Activated CD8-positive, alpha-beta T cell treated with anti-CD3 and anti-CD28 coated beads for 36 hours (primary cell): ENCODE results near the gene MAPKAPK2. TPM values are rescaled to one million over a fixed set of nuclear protein-coding genes. Genes with fewer than 3 reads are reported as not detected.

Experiments used
- ATAC-seq: fragments of 200-7000 bp; cut with Tn5 transposase; one replicate; pipeline ENCODE4 v1.10.0; 2021; ENCODE audit warnings: mild to moderate bottlenecking, moderate library complexity
- CTCF ChIA-PET: fragments of 350-600 bp; sonication (Branson Sonifier 250); formaldehyde crosslinking; loops from one replicate; lab custom pipeline; 2021; ENCODE audit warnings: antibody characterized with exemption; lab: Charles Lee
- POLR2A ChIA-PET: fragments of 350-600 bp; sonication (Branson Sonifier 250); formaldehyde crosslinking; loops from one replicate; lab custom pipeline; 2021; ENCODE audit warnings: antibody characterized with exemption; lab: Charles Lee
- DNase-seq: peaks from one replicate; pipeline ENCODE4 v3.0.0-alpha.2; 2020
- H3K27ac Mint-ChIP-seq: one replicate; pipeline ENCODE4 v1.8.0; 2021; ENCODE audit warnings: mild to moderate bottlenecking, mixed read lengths
- H3K27me3 Mint-ChIP-seq: one replicate; pipeline ENCODE4 v1.8.0; 2021; ENCODE audit warnings: mixed read lengths
- H3K36me3 Mint-ChIP-seq: one replicate; pipeline ENCODE4 v1.8.0; 2021; ENCODE audit warnings: low read depth, mixed read lengths
- H3K4me1 Mint-ChIP-seq: one replicate; pipeline ENCODE4 v1.8.0; 2021; ENCODE audit warnings: low read depth, mixed read lengths
- H3K4me3 Mint-ChIP-seq: one replicate; pipeline ENCODE4 v1.8.0; 2021; ENCODE audit warnings: mild to moderate bottlenecking, moderate library complexity, mixed read lengths
- H3K9me3 Mint-ChIP-seq: one replicate; pipeline ENCODE4 v1.8.0; 2021; ENCODE audit warnings: mixed read lengths
- CTCF ChIP-seq: fragments of 200-600 bp; IDR thresholded peaks from one replicate; pipeline ENCODE4 v1.8.0; 2022; ENCODE audit warnings: antibody characterized with exemption, mild to moderate bottlenecking
- intact Hi-C: fragments of 100-400 bp; cut with micrococcal nuclease; formaldehyde crosslinking; loops from one replicate; pipeline ENCODE4 v1.10.0; 2022
- total RNA-seq, 2 experiments: library from RNA; stranded (reverse); gene quantifications; one replicate each; pipeline ENCODE4 v1.2.3, GENCODE V29; 2021

Gene MAPKAPK2
- total RNA-seq, 2 experiments from 2014 or later, result 50.4 to 51.4 TPM

GRCh38 chr1:206649261-206649921 is 35.3 kb upstream of the MAPKAPK2 start:
- no peak for ATAC-seq
- peaks cover 5% of the 10 kb centered on the region for H3K36me3 Mint-ChIP-seq
- CTCF ChIA-PET, result interaction anchor here (1.1 to 13.6 kb wide), 9 partner anchors 12 to 170 kb away, joined by 3 to 191 read pairs (median 4); partner anchors contain the start of gene DYRK3
- no peaks in the 10 kb centered on the region for H3K9me3 Mint-ChIP-seq
- intact Hi-C loops, result no loop called here
- H3K4me3 Mint-ChIP-seq, result no peak overlapping the region
- H3K27me3 Mint-ChIP-seq, result no peaks in the 10 kb centered on the region
- H3K4me1 Mint-ChIP-seq, result no peaks in the 10 kb centered on the region
- DNase-seq, result no peak
- no peak overlapping the region for H3K27ac Mint-ChIP-seq
- POLR2A ChIA-PET, result interaction anchor here (0.8 to 1.1 kb wide), 2 partner anchors 14 to 54 kb away, joined by 3 read pairs; partner anchors contain the start of gene DYRK3
- no peak for TF ChIP-seq CTCF

GRCh38 chr1:206651014-206651413 is 33.7 kb upstream of the MAPKAPK2 start:
- DNase-seq (no peak), ATAC-seq (no peak)
- POLR2A ChIA-PET, result interaction anchor here (0.6 kb wide), 1 partner anchor 748 kb away, joined by 3 read pairs; no protein-coding TSS in a partner anchor
- intact Hi-C loops, result no loop called here
- H3K27me3 Mint-ChIP-seq, result no peaks in the 10 kb centered on the region
- H3K36me3 Mint-ChIP-seq, result peaks cover 5% of the 10 kb centered on the region
- H3K9me3 Mint-ChIP-seq, result no peaks in the 10 kb centered on the region
- no peaks in the 10 kb centered on the region for H3K4me1 Mint-ChIP-seq
- H3K27ac Mint-ChIP-seq, result no peak overlapping the region
- CTCF ChIA-PET, result interaction anchor here (1.1 to 13.6 kb wide), 3 partner anchors 11 to 172 kb away, joined by 3 to 191 read pairs (median 9); partner anchors contain the start of gene DYRK3
- TF ChIP-seq CTCF, result no peak
- H3K4me3 Mint-ChIP-seq, result no peak overlapping the region

GRCh38 chr1:206651958-206652890 is 32.5 kb upstream of the MAPKAPK2 start:
- no peak for TF ChIP-seq CTCF
- Mint-ChIP-seq H3K4me3 (no peak overlapping the region), H3K27ac (no peak overlapping the region), H3K4me1 (no peaks in the 10 kb centered on the region), H3K36me3 (peaks cover 5% of the 10 kb centered on the region), H3K9me3 (no peaks in the 10 kb centered on the region), H3K27me3 (peaks cover 5% of the 10 kb centered on the region)
- ChIA-PET CTCF (interaction anchor here (2.5 to 13.6 kb wide), 2 partner anchors 10 to 17 kb away, joined by 9 to 191 read pairs; partner anchors contain the start of gene DYRK3), POLR2A (interaction anchor here (0.7 to 1.0 kb wide), 2 partner anchors 15 to 99 kb away, joined by 3 read pairs; no protein-coding TSS in a partner anchor)
- intact Hi-C loops, result no loop called here
- ATAC-seq (no peak), DNase-seq (no peak)

DNA sequence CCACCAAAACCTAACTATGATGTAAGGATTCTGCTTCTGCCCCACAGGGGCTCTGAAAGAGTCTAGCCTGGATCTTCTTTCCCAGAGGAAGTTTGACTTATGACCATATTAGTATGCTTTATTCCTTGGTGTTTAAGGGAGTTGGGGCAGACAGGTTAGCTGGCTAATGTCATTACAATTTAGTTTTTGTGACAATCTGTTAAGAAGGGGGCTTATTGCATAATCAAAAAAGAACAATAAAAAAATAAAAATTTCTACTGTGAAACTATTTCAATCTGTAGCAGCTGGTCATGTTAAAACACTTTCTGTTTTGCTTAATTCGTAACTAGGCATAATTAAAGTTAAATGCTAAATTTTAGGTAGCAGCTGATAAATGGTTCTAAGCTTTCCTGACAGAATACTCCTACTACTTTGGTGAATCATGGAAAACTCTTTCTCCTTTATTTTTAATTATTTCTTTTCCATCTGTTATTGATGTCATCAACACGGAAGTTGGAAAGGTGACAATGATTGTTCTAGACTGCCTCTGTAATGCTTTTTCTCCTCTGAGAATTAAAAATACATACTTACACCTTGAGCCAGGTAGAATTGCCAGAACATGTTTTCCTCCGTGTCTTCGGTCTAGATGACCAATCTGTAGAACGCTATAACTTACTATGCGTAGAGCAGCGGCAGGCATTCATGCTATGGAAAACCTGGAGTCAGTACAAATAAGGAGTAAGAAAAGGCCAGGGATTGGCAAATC is 30.8 kb upstream of the MAPKAPK2 start:
- peaks cover 20% of the 10 kb centered on the region for H3K27me3 Mint-ChIP-seq
- no peak overlapping the region for H3K27ac Mint-ChIP-seq
- ATAC-seq (no peak), DNase-seq (no peak)
- no peak overlapping the region for H3K4me3 Mint-ChIP-seq
- no peaks in the 10 kb centered on the region for H3K9me3 Mint-ChIP-seq
- TF ChIP-seq CTCF, result no peak
- H3K36me3 Mint-ChIP-seq, result peaks cover 2% of the 10 kb centered on the region
- H3K4me1 Mint-ChIP-seq, result peaks cover 11% of the 10 kb centered on the region
- intact Hi-C loops, result no loop called here
- ChIA-PET POLR2A (interaction anchor here (1.3 to 1.9 kb wide), 2 partner anchors 10 to 18 kb away, joined by 3 to 5 read pairs; partner anchors contain the start of gene DYRK3), CTCF (interaction anchor here (1.5 to 13.6 kb wide), 2 partner anchors 8 to 42 kb away, joined by 6 to 191 read pairs; partner anchors contain the start of gene EIF2D)
